ENCODE data around the gene SLC39A11. TPM values are rescaled to one million over a fixed set of nuclear protein-coding genes. Genes with fewer than 3 reads are reported as not detected.

SLC39A11 gene
- total and polyA plus RNA-seq, 2 of the 13 experiments (the other 11 are each of a cell fraction or from before 2014, with no cell fraction given): 17.2 to 31.5 TPM

DNA sequence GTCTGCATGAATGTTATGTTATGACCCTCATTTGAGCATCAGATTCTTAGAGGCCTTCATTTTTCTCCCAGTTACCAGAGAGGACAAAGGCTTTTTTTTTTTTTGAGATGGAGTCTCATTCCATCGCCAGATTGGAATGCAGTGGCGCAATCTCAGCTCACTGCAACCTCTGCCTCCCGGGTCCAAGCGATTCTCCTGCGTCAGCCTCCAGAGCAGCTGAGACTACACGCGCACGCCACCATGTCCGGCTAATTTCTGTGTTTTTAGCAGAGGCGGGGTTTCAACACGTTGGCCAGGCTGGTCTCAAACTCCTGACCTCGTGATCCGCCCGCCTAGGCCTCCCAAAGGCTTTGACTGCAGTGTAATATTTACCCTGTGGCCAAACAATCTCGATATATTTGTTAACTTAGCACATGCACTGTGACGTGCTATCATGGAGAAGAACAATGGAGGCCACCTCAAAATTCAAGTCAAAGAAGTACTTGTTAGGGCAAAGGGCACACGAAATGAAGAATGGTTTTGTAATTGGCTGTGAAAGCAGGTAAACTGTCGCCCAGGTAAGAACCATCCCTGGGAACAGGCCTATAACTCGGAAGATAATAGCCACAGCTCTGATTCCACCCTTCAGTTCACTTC lies 303.4 kb downstream of the SLC39A11 start (continued):
- TF ChIP-seq, protein P1, sequence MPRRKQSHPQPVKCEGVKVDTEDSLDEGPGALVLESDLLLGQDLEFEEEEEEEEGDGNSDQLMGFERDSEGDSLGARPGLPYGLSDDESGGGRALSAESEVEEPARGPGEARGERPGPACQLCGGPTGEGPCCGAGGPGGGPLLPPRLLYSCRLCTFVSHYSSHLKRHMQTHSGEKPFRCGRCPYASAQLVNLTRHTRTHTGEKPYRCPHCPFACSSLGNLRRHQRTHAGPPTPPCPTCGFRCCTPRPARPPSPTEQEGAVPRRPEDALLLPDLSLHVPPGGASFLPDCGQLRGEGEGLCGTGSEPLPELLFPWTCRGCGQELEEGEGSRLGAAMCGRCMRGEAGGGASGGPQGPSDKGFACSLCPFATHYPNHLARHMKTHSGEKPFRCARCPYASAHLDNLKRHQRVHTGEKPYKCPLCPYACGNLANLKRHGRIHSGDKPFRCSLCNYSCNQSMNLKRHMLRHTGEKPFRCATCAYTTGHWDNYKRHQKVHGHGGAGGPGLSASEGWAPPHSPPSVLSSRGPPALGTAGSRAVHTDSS (CRISPR knock-in tag; conservative IDR thresholded peaks at IDR 0.05): no peak
- no peak for TF ChIP-seq MEIS2 (CRISPR knock-in tag; IDR thresholded peaks at IDR 0.05)
- TF ChIP-seq, protein P2, sequence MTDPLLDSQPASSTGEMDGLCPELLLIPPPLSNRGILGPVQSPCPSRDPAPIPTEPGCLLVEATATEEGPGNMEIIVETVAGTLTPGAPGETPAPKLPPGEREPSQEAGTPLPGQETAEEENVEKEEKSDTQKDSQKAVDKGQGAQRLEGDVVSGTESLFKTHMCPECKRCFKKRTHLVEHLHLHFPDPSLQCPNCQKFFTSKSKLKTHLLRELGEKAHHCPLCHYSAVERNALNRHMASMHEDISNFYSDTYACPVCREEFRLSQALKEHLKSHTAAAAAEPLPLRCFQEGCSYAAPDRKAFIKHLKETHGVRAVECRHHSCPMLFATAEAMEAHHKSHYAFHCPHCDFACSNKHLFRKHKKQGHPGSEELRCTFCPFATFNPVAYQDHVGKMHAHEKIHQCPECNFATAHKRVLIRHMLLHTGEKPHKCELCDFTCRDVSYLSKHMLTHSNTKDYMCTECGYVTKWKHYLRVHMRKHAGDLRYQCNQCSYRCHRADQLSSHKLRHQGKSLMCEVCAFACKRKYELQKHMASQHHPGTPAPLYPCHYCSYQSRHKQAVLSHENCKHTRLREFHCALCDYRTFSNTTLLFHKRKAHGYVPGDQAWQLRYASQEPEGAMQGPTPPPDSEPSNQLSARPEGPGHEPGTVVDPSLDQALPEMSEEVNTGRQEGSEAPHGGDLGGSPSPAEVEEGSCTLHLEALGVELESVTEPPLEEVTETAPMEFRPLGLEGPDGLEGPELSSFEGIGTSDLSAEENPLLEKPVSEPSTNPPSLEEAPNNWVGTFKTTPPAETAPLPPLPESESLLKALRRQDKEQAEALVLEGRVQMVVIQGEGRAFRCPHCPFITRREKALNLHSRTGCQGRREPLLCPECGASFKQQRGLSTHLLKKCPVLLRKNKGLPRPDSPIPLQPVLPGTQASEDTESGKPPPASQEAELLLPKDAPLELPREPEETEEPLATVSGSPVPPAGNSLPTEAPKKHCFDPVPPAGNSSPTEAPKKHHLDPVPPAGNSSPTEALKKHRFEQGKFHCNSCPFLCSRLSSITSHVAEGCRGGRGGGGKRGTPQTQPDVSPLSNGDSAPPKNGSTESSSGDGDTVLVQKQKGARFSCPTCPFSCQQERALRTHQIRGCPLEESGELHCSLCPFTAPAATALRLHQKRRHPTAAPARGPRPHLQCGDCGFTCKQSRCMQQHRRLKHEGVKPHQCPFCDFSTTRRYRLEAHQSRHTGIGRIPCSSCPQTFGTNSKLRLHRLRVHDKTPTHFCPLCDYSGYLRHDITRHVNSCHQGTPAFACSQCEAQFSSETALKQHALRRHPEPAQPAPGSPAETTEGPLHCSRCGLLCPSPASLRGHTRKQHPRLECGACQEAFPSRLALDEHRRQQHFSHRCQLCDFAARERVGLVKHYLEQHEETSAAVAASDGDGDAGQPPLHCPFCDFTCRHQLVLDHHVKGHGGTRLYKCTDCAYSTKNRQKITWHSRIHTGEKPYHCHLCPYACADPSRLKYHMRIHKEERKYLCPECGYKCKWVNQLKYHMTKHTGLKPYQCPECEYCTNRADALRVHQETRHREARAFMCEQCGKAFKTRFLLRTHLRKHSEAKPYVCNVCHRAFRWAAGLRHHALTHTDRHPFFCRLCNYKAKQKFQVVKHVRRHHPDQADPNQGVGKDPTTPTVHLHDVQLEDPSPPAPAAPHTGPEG (CRISPR knock-in tag; IDR thresholded peaks at IDR 0.05): no peak
- no peak for TF ChIP-seq ZNF557 (CRISPR knock-in tag; IDR thresholded peaks at IDR 0.05)
- no peak for TF ChIP-seq ZNF382 (CRISPR knock-in tag; IDR thresholded peaks at IDR 0.05; ENCODE audit: borderline replicate concordance)
- TF ChIP-seq, protein P3, sequence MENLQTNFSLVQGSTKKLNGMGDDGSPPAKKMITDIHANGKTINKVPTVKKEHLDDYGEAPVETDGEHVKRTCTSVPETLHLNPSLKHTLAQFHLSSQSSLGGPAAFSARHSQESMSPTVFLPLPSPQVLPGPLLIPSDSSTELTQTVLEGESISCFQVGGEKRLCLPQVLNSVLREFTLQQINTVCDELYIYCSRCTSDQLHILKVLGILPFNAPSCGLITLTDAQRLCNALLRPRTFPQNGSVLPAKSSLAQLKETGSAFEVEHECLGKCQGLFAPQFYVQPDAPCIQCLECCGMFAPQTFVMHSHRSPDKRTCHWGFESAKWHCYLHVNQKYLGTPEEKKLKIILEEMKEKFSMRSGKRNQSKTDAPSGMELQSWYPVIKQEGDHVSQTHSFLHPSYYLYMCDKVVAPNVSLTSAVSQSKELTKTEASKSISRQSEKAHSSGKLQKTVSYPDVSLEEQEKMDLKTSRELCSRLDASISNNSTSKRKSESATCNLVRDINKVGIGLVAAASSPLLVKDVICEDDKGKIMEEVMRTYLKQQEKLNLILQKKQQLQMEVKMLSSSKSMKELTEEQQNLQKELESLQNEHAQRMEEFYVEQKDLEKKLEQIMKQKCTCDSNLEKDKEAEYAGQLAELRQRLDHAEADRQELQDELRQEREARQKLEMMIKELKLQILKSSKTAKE (CRISPR knock-in tag; IDR thresholded peaks at IDR 0.05; ENCODE audit: borderline replicate concordance): no peak
- TF ChIP-seq ZNF788 (CRISPR knock-in tag; IDR thresholded peaks at IDR 0.05; ENCODE audit: borderline replicate concordance): no peak
- no peak for TF ChIP-seq ZNF660 (CRISPR knock-in tag; IDR thresholded peaks at IDR 0.05; ENCODE audit: borderline replicate concordance, low read depth)
- TF ChIP-seq ZNF121 (CRISPR knock-in tag; IDR thresholded peaks at IDR 0.05): no peak
- TF ChIP-seq, protein P4, sequence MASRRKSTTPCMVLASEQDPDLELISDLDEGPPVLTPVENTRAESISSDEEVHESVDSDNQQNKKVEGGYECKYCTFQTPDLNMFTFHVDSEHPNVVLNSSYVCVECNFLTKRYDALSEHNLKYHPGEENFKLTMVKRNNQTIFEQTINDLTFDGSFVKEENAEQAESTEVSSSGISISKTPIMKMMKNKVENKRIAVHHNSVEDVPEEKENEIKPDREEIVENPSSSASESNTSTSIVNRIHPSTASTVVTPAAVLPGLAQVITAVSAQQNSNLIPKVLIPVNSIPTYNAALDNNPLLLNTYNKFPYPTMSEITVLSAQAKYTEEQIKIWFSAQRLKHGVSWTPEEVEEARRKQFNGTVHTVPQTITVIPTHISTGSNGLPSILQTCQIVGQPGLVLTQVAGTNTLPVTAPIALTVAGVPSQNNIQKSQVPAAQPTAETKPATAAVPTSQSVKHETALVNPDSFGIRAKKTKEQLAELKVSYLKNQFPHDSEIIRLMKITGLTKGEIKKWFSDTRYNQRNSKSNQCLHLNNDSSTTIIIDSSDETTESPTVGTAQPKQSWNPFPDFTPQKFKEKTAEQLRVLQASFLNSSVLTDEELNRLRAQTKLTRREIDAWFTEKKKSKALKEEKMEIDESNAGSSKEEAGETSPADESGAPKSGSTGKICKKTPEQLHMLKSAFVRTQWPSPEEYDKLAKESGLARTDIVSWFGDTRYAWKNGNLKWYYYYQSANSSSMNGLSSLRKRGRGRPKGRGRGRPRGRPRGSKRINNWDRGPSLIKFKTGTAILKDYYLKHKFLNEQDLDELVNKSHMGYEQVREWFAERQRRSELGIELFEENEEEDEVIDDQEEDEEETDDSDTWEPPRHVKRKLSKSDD (CRISPR knock-in tag; IDR thresholded peaks at IDR 0.05; ENCODE audit: low read depth): no peak; the same call in none of the 2 replicates
- no peak for TF ChIP-seq MATR3 (CRISPR knock-in tag; IDR thresholded peaks at IDR 0.05)
- no peak for TF ChIP-seq SOX13 (IDR thresholded peaks at IDR 0.05)
- peak in 1 of 2 experiments; percentile 71; a peak in 2 of 4 replicates for TF ChIP-seq SOX13 (CRISPR knock-in tag; conservative IDR thresholded peaks at IDR 0.05 in 1 of 2, IDR thresholded peaks at IDR 0.05 in 1 of 2)
- TF ChIP-seq, protein P5, sequence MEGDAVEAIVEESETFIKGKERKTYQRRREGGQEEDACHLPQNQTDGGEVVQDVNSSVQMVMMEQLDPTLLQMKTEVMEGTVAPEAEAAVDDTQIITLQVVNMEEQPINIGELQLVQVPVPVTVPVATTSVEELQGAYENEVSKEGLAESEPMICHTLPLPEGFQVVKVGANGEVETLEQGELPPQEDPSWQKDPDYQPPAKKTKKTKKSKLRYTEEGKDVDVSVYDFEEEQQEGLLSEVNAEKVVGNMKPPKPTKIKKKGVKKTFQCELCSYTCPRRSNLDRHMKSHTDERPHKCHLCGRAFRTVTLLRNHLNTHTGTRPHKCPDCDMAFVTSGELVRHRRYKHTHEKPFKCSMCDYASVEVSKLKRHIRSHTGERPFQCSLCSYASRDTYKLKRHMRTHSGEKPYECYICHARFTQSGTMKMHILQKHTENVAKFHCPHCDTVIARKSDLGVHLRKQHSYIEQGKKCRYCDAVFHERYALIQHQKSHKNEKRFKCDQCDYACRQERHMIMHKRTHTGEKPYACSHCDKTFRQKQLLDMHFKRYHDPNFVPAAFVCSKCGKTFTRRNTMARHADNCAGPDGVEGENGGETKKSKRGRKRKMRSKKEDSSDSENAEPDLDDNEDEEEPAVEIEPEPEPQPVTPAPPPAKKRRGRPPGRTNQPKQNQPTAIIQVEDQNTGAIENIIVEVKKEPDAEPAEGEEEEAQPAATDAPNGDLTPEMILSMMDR (CRISPR knock-in tag; IDR thresholded peaks at IDR 0.05): no peak

Data from HepG2 (cell line).